Trophoblast cell (in vitro differentiated cells and primary cell): ENCODE measurements around the gene HOTAIR.
A peak's percentile ranks its signal among the peaks of the same experiment; 100 is the strongest.

ENCODE experiments used
- DNase-seq, 2 donors: peaks; one replicate each; pipeline ENCODE4 v3.0.0-alpha.2; 2016
- H2AFZ ChIP-seq: 2 replicates; pipeline ENCODE4 v1.6.1; 2013; ENCODE audit warnings: low read length, moderate library complexity, mild to moderate bottlenecking; ENCODE audit not compliant: insufficient read depth, poor library complexity
- H2AK5ac ChIP-seq: 2 replicates; pipeline ENCODE4 v1.6.1; 2013; ENCODE audit warnings: mild to moderate bottlenecking, low read length
- H2BK120ac ChIP-seq: 2 replicates; pipeline ENCODE4 v1.6.1; 2013; ENCODE audit warnings: low read length, mild to moderate bottlenecking, moderate library complexity; ENCODE audit not compliant: insufficient read depth, poor library complexity
- H2BK12ac ChIP-seq: 2 replicates; pipeline ENCODE4 v1.6.1; 2013; ENCODE audit warnings: mild to moderate bottlenecking, low read length, moderate library complexity
- H2BK5ac ChIP-seq: 2 replicates; pipeline ENCODE4 v1.6.1; 2013; ENCODE audit warnings: low read length, low read depth, moderate library complexity, mild to moderate bottlenecking; ENCODE audit not compliant: poor library complexity
- H3K14ac ChIP-seq: 2 replicates; pipeline ENCODE4 v1.6.1; 2013; ENCODE audit warnings: mild to moderate bottlenecking, low read length
- H3K18ac ChIP-seq: 2 replicates; pipeline ENCODE4 v1.6.1; 2013; ENCODE audit warnings: mild to moderate bottlenecking, low read length
- H3K23ac ChIP-seq: 2 replicates; pipeline ENCODE4 v1.6.1; 2013; ENCODE audit warnings: low read length
- H3K27ac ChIP-seq: 2 replicates; pipeline ENCODE4 v1.5.1; 2013; ENCODE audit warnings: low read depth, mild to moderate bottlenecking, inconsistent platforms, low read length, moderate library complexity
- H3K27me3 ChIP-seq: 2 replicates; pipeline ENCODE4 v1.6.1; 2013; ENCODE audit warnings: inconsistent platforms, mild to moderate bottlenecking, low read length, moderate library complexity; ENCODE audit not compliant: insufficient read depth
- H3K36me3 ChIP-seq, 2 experiments: 1 replicate in 1 of 2; 2 replicates in 1 of 2; pipeline ENCODE4 v1.6.1; 2013; ENCODE audit warnings: low read length in 2 of 2, mild to moderate bottlenecking in 2 of 2, moderate library complexity in 1 of 2; ENCODE audit not compliant: insufficient read depth in 2 of 2, control insufficient read depth in 1 of 2
- H3K4ac ChIP-seq: 2 replicates; pipeline ENCODE4 v1.6.1; 2013; ENCODE audit warnings: low read depth, mild to moderate bottlenecking, low read length, moderate library complexity
- H3K4me1 ChIP-seq, 2 experiments: 1 replicate in 1 of 2; 2 replicates in 1 of 2; pipeline ENCODE4 v1.6.1; 2013; ENCODE audit warnings: low read length in 2 of 2, mild to moderate bottlenecking in 2 of 2, moderate library complexity in 1 of 2; ENCODE audit not compliant: insufficient read depth in 2 of 2, control insufficient read depth in 1 of 2
- H3K4me2 ChIP-seq: 2 replicates; pipeline ENCODE4 v1.6.1; 2013; ENCODE audit warnings: inconsistent platforms, mild to moderate bottlenecking, low read length, moderate library complexity
- H3K4me3 ChIP-seq: 2 replicates; pipeline ENCODE4 v1.5.1; 2013; ENCODE audit warnings: mild to moderate bottlenecking, low read depth, low read length, inconsistent platforms
- H3K79me1 ChIP-seq: one replicate; pipeline ENCODE4 v1.6.1; 2013; ENCODE audit warnings: low read length
- H3K79me2 ChIP-seq: 2 replicates; pipeline ENCODE4 v1.6.1; 2013; ENCODE audit warnings: low read length, mild to moderate bottlenecking; ENCODE audit not compliant: control insufficient read depth, insufficient read depth, poor library complexity
- H3K9ac ChIP-seq: 2 replicates; pipeline ENCODE4 v1.6.1; 2013; ENCODE audit warnings: mild to moderate bottlenecking, low read length
- H3K9me3 ChIP-seq: 2 replicates; pipeline ENCODE4 v1.6.1; 2013; ENCODE audit warnings: low read depth, mild to moderate bottlenecking, control low read depth, inconsistent platforms, low read length; ENCODE audit not compliant: insufficient read depth
- H4K12ac ChIP-seq: 2 replicates; pipeline ENCODE4 v1.6.1; 2013; ENCODE audit warnings: low read depth, mild to moderate bottlenecking, low read length, moderate library complexity
- H4K8ac ChIP-seq: 2 replicates; pipeline ENCODE4 v1.6.1; 2013; ENCODE audit warnings: low read depth, mild to moderate bottlenecking, low read length, moderate library complexity
- H4K91ac ChIP-seq: one replicate; pipeline ENCODE4 v1.6.1; 2013; ENCODE audit warnings: low read depth, mild to moderate bottlenecking, low read length, moderate library complexity
- WGBS: extraction: QIAGEN DNeasy Blood & Tissue Kit; methylation state at CpG from one replicate; pipeline ENCODE4 v1.1.7; 2013; ENCODE audit warnings: missing lambda C conversion rate; ENCODE audit not compliant: insufficient read length, insufficient coverage; ENCODE audit errors: extremely low coverage; 5-methylcytosine and 5-hydroxymethylcytosine counted together

HOTAIR gene

DNA sequence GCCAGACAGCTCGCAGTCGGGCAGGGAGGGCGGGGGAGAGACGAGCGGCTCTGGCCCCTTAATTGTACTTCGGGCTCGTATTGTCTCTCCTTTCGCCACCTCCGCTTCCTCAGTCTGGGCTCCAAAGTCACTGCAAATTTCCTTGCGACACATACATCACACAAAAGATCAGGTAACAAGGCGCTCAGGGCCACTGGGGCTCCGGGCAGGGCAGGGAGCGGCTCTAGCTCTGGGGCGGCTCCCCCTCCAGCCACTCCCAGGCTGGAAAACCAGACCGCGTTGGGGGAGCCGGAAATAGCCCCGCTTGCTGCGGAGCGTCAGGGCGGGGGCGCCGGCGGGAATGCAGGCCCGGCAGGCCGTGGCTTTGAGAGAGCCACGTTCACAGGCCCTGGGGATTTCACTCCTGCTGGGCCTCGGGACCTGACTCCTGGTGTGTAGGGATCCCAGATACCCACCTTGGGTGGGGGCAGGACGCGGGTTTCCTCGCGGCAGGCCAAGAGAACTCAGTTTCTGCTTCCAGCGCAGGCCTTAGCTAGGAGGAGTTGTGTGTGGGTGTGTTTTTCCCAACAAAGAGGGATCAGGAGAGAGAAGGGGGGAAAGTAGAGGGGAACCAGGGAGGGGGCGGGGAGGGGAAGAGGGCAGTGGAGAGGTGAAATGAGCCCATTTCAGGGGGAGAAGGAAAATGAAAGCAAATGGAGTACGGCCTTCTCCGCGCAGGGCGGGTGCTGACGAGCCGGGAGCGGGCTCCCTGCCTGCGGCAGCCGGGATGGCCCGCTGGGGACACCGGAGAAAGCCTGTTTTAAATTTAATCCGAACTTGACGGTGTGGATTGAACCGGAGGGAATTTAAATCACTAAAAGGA, 20.9 kb upstream of the HOTAIR start:
- no CpG with 5 or more reads among the region's 48 CpGs for WGBS
- peak in 1 of 2 donors; percentile 4 for DNase-seq
- H4K12ac ChIP-seq = no peak overlapping the region

DNA sequence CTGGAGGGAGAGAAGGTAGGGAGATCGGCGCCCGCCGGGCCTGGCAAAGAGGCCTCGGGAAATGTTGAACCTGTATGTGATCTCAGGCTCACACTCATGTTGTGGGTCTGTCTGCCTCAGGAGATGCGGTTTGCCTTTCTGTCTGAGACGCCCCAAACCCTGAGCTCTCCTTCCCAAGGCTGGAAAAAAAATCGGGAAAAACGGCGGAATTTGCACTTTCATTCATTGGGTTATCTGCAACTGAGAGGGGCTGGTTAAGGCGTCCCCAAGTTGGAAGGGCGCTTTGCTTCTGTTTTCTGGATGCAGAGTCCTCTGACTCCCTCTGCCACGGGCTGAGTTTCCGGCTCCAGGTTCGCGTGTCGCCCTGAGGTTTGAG, 20.2 kb upstream of the HOTAIR start:
- Histone ChIP-seq H4K12ac (no peak overlapping the region), H2AFZ (no peak overlapping the region), H3K79me1 (no peaks in the 10 kb centered on the region), H3K14ac (no peak overlapping the region), H3K23ac (no peak overlapping the region), H3K18ac (no peak overlapping the region), H3K4me2 (no peak overlapping the region), H3K9me3 (peaks cover 16% of the 10 kb centered on the region), H3K4me3 (no peak overlapping the region), H2BK12ac (no peak overlapping the region), H3K9ac (no peak overlapping the region), H3K79me2 (no peaks in the 10 kb centered on the region), H3K4me1 (peaks cover 0 to 8% of the 10 kb centered on the region in 2 experiments), H2BK5ac (no peak overlapping the region), H2AK5ac (no peak overlapping the region), H2BK120ac (no peak overlapping the region), H3K27me3 (peaks cover 97% of the 10 kb centered on the region), H3K36me3 (no peaks in the 10 kb centered on the region), H4K91ac (no peak overlapping the region), H4K8ac (no peak overlapping the region), H3K27ac (no peak overlapping the region), H3K4ac (no peak overlapping the region)
- no CpG with 5 or more reads among the region's 17 CpGs for WGBS
- DNase-seq = no peak

More for the DNA sequence above, 20.9 kb upstream of the HOTAIR start:
- H2BK12ac ChIP-seq = no peak overlapping the region
- no peak overlapping the region for H3K4ac ChIP-seq
- H3K4me3 ChIP-seq = no peak overlapping the region
- H3K4me2 ChIP-seq = peak overlapping the region; percentile 24
- no peak overlapping the region for H3K23ac ChIP-seq
- H2BK5ac ChIP-seq = no peak overlapping the region
- no peak overlapping the region for H2AFZ ChIP-seq
- peaks cover 17% of the 10 kb centered on the region for H3K9me3 ChIP-seq
- no peak overlapping the region for H2AK5ac ChIP-seq
- no peak overlapping the region for H4K8ac ChIP-seq
- no peaks in the 10 kb centered on the region for H3K79me1 ChIP-seq
- H3K27ac ChIP-seq = no peak overlapping the region
- H3K4me1 ChIP-seq = peaks cover 0 to 11% of the 10 kb centered on the region in 2 experiments
- H3K9ac ChIP-seq = no peak overlapping the region
- H3K18ac ChIP-seq = no peak overlapping the region
- no peaks in the 10 kb centered on the region for H3K79me2 ChIP-seq
- no peak overlapping the region for H3K14ac ChIP-seq
- H3K36me3 ChIP-seq = no peaks in the 10 kb centered on the region
- no peak overlapping the region for H4K91ac ChIP-seq
- H3K27me3 ChIP-seq = peaks cover 97% of the 10 kb centered on the region
- H2BK120ac ChIP-seq = no peak overlapping the region

DNA sequence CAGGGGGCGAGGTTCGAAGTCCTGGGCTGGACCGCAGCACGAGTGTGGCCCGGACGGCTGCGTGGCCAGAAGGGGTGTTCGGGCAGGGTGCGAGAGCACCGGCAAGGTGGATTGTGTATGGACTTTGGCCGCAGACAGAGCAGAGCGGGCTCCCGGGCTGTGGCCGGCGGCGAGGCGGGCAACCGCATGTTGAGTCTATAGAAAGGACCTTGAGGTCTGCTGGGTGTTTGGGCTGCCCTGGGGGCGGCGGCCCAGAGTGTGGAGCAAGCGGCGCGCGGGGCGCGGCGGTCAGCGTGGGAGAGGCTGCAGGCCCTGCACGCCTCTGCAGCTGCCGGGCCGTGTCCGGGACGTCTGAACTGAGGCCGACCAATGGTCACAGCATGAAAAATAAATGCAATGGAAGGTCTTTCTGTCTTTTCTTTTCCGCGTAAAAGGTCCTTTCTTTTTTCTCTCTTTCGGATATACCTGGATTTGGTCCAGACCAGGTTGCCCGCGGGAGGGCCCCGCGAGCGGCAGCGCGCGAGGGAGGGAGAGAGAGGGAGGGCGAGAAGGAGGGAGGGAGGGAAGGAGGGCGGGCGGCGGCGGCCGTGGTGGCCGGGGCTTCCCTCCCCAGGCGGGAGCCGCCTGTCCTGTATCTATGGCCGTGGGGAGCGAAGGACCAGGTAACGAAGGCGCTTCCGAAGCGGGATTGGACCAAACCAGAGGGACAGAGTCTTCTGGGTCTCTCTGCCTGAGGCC, 19.7 kb upstream of the HOTAIR start:
- Histone ChIP-seq H3K4ac (no peak overlapping the region), H3K27me3 (peaks cover 96% of the 10 kb centered on the region), H3K14ac (no peak overlapping the region), H3K4me3 (no peak overlapping the region), H3K4me2 (no peak overlapping the region), H3K18ac (no peak overlapping the region), H2AFZ (no peak overlapping the region), H4K8ac (no peak overlapping the region), H2BK12ac (no peak overlapping the region), H3K4me1 (peaks cover 0 to 8% of the 10 kb centered on the region in 2 experiments), H2AK5ac (no peak overlapping the region), H3K27ac (no peak overlapping the region), H3K79me2 (no peaks in the 10 kb centered on the region), H3K23ac (no peak overlapping the region), H3K9ac (no peak overlapping the region), H2BK5ac (no peak overlapping the region), H2BK120ac (no peak overlapping the region), H4K91ac (no peak overlapping the region), H4K12ac (no peak overlapping the region), H3K9me3 (peaks cover 16% of the 10 kb centered on the region), H3K36me3 (no peaks in the 10 kb centered on the region), H3K79me1 (no peaks in the 10 kb centered on the region)
- DNase-seq = no peak
- WGBS = no CpG with 5 or more reads among the region's 60 CpGs

DNA sequence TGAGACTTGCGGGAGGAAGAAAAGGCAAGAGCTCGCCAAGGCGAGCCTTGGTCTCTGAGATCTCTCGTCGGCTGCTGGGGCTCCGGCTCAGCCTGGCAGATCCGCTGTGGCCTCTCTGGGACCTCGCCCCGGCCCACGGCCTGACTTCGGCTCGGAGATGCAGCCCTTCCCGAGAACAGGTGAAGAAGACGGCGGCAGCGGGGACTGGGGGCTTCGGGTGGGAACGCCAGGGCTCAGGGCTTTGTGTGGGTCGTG, 19.2 kb upstream of the HOTAIR start:
- peaks cover 16% of the 10 kb centered on the region for H3K9me3 ChIP-seq
- peaks cover 93% of the 10 kb centered on the region for H3K27me3 ChIP-seq
- H2BK5ac ChIP-seq = no peak overlapping the region
- H2BK12ac ChIP-seq = no peak overlapping the region
- no peak overlapping the region for H3K4ac ChIP-seq
- peaks cover 0 to 8% of the 10 kb centered on the region in 2 experiments for H3K4me1 ChIP-seq
- H3K27ac ChIP-seq = no peak overlapping the region
- no peak overlapping the region for H3K14ac ChIP-seq
- no peaks in the 10 kb centered on the region for H3K79me2 ChIP-seq
- H3K18ac ChIP-seq = no peak overlapping the region
- no peak for DNase-seq
- H3K36me3 ChIP-seq = no peaks in the 10 kb centered on the region
- no peak overlapping the region for H3K23ac ChIP-seq
- H4K8ac ChIP-seq = no peak overlapping the region
- H2AK5ac ChIP-seq = no peak overlapping the region
- H3K79me1 ChIP-seq = no peaks in the 10 kb centered on the region
- H3K9ac ChIP-seq = no peak overlapping the region
- H4K91ac ChIP-seq = no peak overlapping the region
- no CpG with 5 or more reads among the region's 19 CpGs for whole genome bisulfite sequencing
- H3K4me2 ChIP-seq = no peak overlapping the region
- H3K4me3 ChIP-seq = no peak overlapping the region
- H4K12ac ChIP-seq = no peak overlapping the region
- no peak overlapping the region for H2AFZ ChIP-seq
- no peak overlapping the region for H2BK120ac ChIP-seq
